NCI-H226 (cell line): Measurements from ENCODE around the gene GNAQ.

Source experiments
- DNase-seq: peaks from one replicate; pipeline ENCODE4 v3.0.0-alpha.2; 2015

The GNAQ gene

DNA sequence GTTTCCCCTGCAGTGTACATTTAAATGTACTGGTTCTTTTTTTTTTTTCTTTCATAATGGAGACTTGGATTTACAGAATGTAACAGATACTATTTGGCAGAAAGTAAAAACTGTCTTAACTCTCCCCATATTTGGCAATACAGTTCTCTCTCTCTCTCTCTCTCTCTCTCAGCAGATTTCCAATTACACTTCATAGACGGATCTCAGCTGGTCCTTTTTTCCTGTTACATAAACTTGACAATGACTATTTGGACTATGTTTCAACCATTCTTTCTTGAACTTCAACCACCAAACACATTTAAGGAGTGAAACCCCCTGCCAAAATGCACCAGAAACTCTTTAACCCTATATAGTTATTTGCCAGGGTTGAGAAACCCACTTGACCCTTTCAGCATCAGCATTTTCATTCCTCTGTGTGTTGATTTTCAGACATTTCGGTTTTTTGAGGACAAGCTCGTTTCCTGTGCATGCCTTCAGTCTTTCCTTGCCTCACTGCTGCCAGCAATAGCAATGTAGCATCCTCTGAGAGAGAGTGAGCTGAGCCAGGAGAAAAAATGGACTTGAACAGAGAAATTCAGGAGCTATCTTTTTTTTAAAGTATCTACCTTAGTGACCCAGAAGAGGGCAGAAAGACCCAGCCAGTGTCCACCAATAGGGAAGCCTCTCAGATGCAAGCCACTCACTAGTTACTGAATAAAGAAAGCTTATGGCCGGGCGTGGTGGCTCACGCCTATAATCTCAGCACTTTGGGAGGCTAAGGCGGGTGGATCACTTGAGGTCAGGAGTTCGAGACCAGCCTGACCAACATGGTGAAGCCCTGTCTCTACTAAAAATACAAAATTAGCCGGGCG is 357.4 kb downstream of the GNAQ start:
- DNase-seq = no peak

DNA sequence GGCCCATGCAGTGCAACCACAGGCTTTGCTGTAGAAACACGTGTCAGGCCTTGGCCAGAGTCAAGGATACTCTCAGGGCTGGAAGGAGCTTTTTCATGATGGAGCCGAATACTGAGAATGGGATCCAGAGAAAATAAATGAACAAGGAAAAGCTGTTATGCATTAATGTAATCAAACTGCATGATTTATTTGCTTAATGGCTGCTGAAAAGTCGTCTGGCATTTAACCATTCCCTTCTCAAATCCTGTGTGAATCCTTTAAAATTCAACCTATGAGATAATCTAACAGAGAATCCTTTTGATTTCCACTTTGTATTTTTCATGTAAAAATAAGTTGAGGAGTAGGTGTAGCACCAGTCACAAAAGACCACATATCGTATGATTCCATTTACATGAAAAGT is 359.4 kb downstream of the GNAQ start:
- DNase-seq = no peak

DNA sequence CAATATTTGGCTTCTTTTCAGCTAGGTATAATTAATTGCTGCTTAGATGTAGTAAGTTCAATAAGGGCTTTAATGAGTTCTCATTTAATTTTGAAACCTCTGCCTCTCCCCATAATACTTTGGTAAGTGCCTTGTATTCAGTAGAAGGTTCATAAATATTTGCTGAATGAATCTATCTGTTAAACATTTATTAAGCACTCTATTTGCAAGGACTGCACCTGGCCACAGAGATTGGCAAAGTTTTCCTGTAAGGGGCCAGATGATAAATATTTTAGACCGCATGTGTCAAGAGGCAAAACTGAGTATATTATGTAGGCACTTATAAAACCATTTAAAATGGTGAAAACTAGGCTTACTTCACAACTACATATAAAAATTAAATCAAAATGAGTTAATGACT is 364.5 kb downstream of the GNAQ start:
- no peak for DNase-seq
